Measurements from ENCODE around the gene PTPRM. TPM values are rescaled to one million over a fixed set of nuclear protein-coding genes. Genes with fewer than 3 reads are reported as not detected.

The PTPRM gene
- total RNA-seq, 1 experiment from 2014 or later, result 6.2 TPM

DNA sequence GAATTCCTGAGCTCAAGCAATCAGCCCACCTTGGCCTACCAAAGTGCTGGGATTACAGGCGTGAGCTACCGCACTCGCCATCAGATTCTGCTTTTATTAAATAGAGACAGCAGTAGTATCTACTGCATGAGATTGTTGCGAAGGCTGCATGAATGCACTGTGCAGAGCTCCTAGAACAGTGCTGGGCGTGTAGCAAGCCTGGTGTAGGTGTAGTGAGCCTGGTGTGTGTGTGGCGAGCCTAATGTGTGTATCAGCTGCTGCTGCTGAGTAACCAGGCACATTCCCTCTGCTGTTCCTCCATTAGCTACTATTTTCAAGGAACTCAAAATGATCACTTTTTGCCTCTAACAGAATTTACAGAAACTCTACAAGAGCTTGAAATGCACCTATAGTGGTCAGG lies 57.6 kb downstream of the PTPRM start:
- H3K36me3 Mint-ChIP-seq (ENCODE audit: insufficient read depth in 1 of 3, low read depth in 3 of 3), result no peaks in the 10 kb centered on the region; a peak in 1 of 7 replicates
- no peaks in the 10 kb centered on the region for H3K27me3 Mint-ChIP-seq (ENCODE audit: low read depth)
- H3K4me3 Mint-ChIP-seq, result no peak overlapping the region
- no peaks in the 10 kb centered on the region for H3K9me3 Mint-ChIP-seq
- Histone ChIP-seq H3K79me2 (ENCODE audit: insufficient read depth, low read length) (no peaks in the 10 kb centered on the region), H3K9ac (ENCODE audit: extremely low read depth, insufficient read length, low read length) (no peak overlapping the region), H3K27me3 (ENCODE audit: insufficient read depth, low read length) (no peaks in the 10 kb centered on the region), H3T11ph (ENCODE audit: low read length) (no peak overlapping the region), H3K56ac (ENCODE audit: insufficient read length, low read depth, low read length) (no peak overlapping the region), H2AK5ac (ENCODE audit: insufficient read length, low read length) (no peak overlapping the region), H2BK5ac (ENCODE audit: insufficient read length, low read length) (no peak overlapping the region), H3K4ac (ENCODE audit: low read depth, low read length) (no peak overlapping the region), H3K79me1 (ENCODE audit: insufficient read depth, low read depth, low read length, poor library complexity, severe bottlenecking) (no peaks in the 10 kb centered on the region), H2BK15ac (ENCODE audit: low read depth, low read length) (no peak overlapping the region), H3K23me2 (ENCODE audit: insufficient read length, low read depth, low read length, poor library complexity, severe bottlenecking) (no peaks in the 10 kb centered on the region), H3K4me1 (ENCODE audit: insufficient read depth, low read length) (no peaks in the 10 kb centered on the region), H2AFZ (ENCODE audit: low read length) (no peak overlapping the region), H4K91ac (ENCODE audit: insufficient read length, low read depth, low read length) (no peak overlapping the region), H3K9me3 (ENCODE audit: control insufficient read depth, low read depth, low read length) (no peaks in the 10 kb centered on the region), H4K20me1 (ENCODE audit: control insufficient read depth, insufficient read depth, insufficient read length) (no peaks in the 10 kb centered on the region), H3K14ac (ENCODE audit: insufficient read depth, low read length) (no peak overlapping the region), H3K23ac (ENCODE audit: insufficient read length, low read depth, low read length) (no peak overlapping the region), H2BK120ac (ENCODE audit: low read depth, low read length, poor library complexity, severe bottlenecking) (no peak overlapping the region), H4K8ac (replicated peaks; ENCODE audit: insufficient read length, low read depth, low read length) (no peak overlapping the region), H2BK20ac (ENCODE audit: low read depth, low read length, poor library complexity, severe bottlenecking) (no peak overlapping the region), H2BK12ac (ENCODE audit: insufficient read length, low read depth, low read length) (no peak overlapping the region), H3K4me2 (ENCODE audit: insufficient read depth, insufficient read length, low read length) (no peak overlapping the region), H3K18ac (ENCODE audit: insufficient read length, low read depth, low read length) (no peak overlapping the region), H4K5ac (ENCODE audit: insufficient read length, low read depth, low read length) (no peak overlapping the region), H3K27ac (ENCODE audit: insufficient read length, low read depth, low read length) (no peak overlapping the region)
- no CpG with 5 or more reads among the region's 6 CpGs for WGBS (ENCODE audit: extremely low coverage, insufficient read length, low lambda C conversion rate)
- H3K4me1 Mint-ChIP-seq, result peaks cover 2 to 4% of the 10 kb centered on the region in 2 experiments; a peak in 3 of 4 replicates
- no peak overlapping the region for H3K27ac Mint-ChIP-seq
- no peak for TF ChIP-seq CTCF (conservative IDR thresholded peaks at IDR 0.05)
- no peak for DNase-seq
